HEK293 (cell line): ENCODE results near the gene HOXB8.
A peak's percentile ranks its signal among the peaks of the same experiment; 100 is the strongest.

ENCODE experiments used
- AEBP2 ChIP-seq: fragments of 450-650 bp; formaldehyde crosslinking; IDR thresholded peaks from 2 replicates; pipeline ENCODE4 v1.5.1; 2016; ENCODE audit warnings: missing biosample characterization, missing genetic modification characterization, borderline replicate concordance
- EGR2 ChIP-seq: fragments of 450-650 bp; formaldehyde crosslinking; IDR thresholded peaks from 2 replicates; pipeline ENCODE4 v1.5.1; 2016; ENCODE audit warnings: low read depth, missing biosample characterization, missing genetic modification characterization
- GLIS2 ChIP-seq: fragments of 450-650 bp; formaldehyde crosslinking; IDR thresholded peaks from 2 replicates; pipeline ENCODE4 v1.5.1; 2016; ENCODE audit warnings: missing biosample characterization, missing genetic modification characterization
- KLF9 ChIP-seq: fragments of 450-650 bp; formaldehyde crosslinking; IDR thresholded peaks from 2 replicates; pipeline ENCODE4 v1.5.1; 2016; ENCODE audit warnings: missing biosample characterization, missing genetic modification characterization, low read depth
- MZF1 ChIP-seq: fragments of 450-650 bp; formaldehyde crosslinking; IDR thresholded peaks from 2 replicates; pipeline ENCODE4 v1.5.1; 2017; ENCODE audit warnings: missing biosample characterization, missing genetic modification characterization, borderline replicate concordance
- SCRT1 ChIP-seq: fragments of 450-650 bp; formaldehyde crosslinking; IDR thresholded peaks from 2 replicates; pipeline ENCODE4 v1.5.1; 2016; ENCODE audit warnings: missing biosample characterization, missing genetic modification characterization, borderline replicate concordance
- SCRT2 ChIP-seq: fragments of 450-650 bp; formaldehyde crosslinking; IDR thresholded peaks from 2 replicates; pipeline ENCODE4 v1.5.1; 2016; ENCODE audit warnings: missing biosample characterization, missing genetic modification characterization
- YY2 ChIP-seq: fragments of 450-650 bp; formaldehyde crosslinking; IDR thresholded peaks from 2 replicates; pipeline ENCODE4 v1.5.1; 2016; ENCODE audit warnings: missing biosample characterization, missing genetic modification characterization
- ZBTB1 ChIP-seq: fragments of 450-650 bp; formaldehyde crosslinking; IDR thresholded peaks from 2 replicates; pipeline ENCODE4 v1.5.1; 2016; ENCODE audit warnings: missing biosample characterization, missing genetic modification characterization
- ZBTB6 ChIP-seq: fragments of 450-650 bp; formaldehyde crosslinking; IDR thresholded peaks from 2 replicates; pipeline ENCODE4 v1.5.1; 2017; ENCODE audit warnings: missing biosample characterization, missing genetic modification characterization
- ZBTB7A ChIP-seq: fragments of 450-650 bp; formaldehyde crosslinking; IDR thresholded peaks from 2 replicates; pipeline ENCODE4 v1.5.1; 2016; ENCODE audit warnings: low read depth, missing biosample characterization, missing genetic modification characterization
- ZNF10 ChIP-seq: fragments of 450-650 bp; formaldehyde crosslinking; IDR thresholded peaks from 2 replicates; pipeline ENCODE4 v1.5.1; 2017; ENCODE audit warnings: missing biosample characterization, missing genetic modification characterization
- ZNF132 ChIP-seq: fragments of 450-650 bp; formaldehyde crosslinking; IDR thresholded peaks from 2 replicates; pipeline ENCODE4 v1.5.1; 2017; ENCODE audit warnings: missing biosample characterization, missing genetic modification characterization, borderline replicate concordance
- ZNF133 ChIP-seq: fragments of 450-650 bp; formaldehyde crosslinking; IDR thresholded peaks from 2 replicates; pipeline ENCODE4 v1.5.1; 2016; ENCODE audit warnings: missing biosample characterization, missing genetic modification characterization
- ZNF146 ChIP-seq: fragments of 450-650 bp; formaldehyde crosslinking; IDR thresholded peaks from 2 replicates; pipeline ENCODE4 v1.5.1; 2016; ENCODE audit warnings: missing biosample characterization, missing genetic modification characterization
- ZNF175 ChIP-seq: fragments of 450-650 bp; formaldehyde crosslinking; IDR thresholded peaks from 2 replicates; pipeline ENCODE4 v1.5.1; 2016; ENCODE audit warnings: missing biosample characterization, missing genetic modification characterization
- ZNF211 ChIP-seq: fragments of 450-650 bp; formaldehyde crosslinking; IDR thresholded peaks from 2 replicates; pipeline ENCODE4 v1.5.1; 2016; ENCODE audit warnings: low read depth, missing biosample characterization, missing genetic modification characterization
- ZNF214 ChIP-seq: fragments of 450-650 bp; formaldehyde crosslinking; IDR thresholded peaks from 2 replicates; pipeline ENCODE4 v1.5.1; 2017; ENCODE audit warnings: missing biosample characterization, mild to moderate bottlenecking, missing genetic modification characterization, borderline replicate concordance
- ZNF221 ChIP-seq: fragments of 450-650 bp; formaldehyde crosslinking; IDR thresholded peaks from 2 replicates; pipeline ENCODE4 v1.5.1; 2017; ENCODE audit warnings: missing biosample characterization, missing genetic modification characterization, borderline replicate concordance
- ZNF274 ChIP-seq, 2 experiments: fragments of 200-500 bp in 1 of 2; fragments of 450-650 bp in 1 of 2; sonication (Bioruptor generic) in 1 of 2; formaldehyde crosslinking in 1 of 2; IDR thresholded peaks; 2 replicates each; pipeline versions ENCODE4 v1.5.1 to v1.6.1; 2014 to 2016; ENCODE audit warnings: borderline replicate concordance in 1 of 2, inconsistent platforms in 1 of 2, low read length in 1 of 2, missing biosample characterization in 1 of 2, missing genetic modification characterization in 1 of 2
- ZNF362 ChIP-seq: fragments of 450-650 bp; formaldehyde crosslinking; IDR thresholded peaks from 2 replicates; pipeline ENCODE4 v1.5.1; 2016; ENCODE audit warnings: missing biosample characterization, missing genetic modification characterization
- ZNF366 ChIP-seq: fragments of 450-650 bp; formaldehyde crosslinking; conservative IDR thresholded peaks from 2 replicates; pipeline ENCODE4 v1.5.1; 2016; ENCODE audit warnings: missing biosample characterization, missing genetic modification characterization
- ZNF394 ChIP-seq: fragments of 450-650 bp; formaldehyde crosslinking; IDR thresholded peaks from 2 replicates; pipeline ENCODE4 v1.5.1; 2016; ENCODE audit warnings: missing biosample characterization, missing genetic modification characterization, mild to moderate bottlenecking, moderate library complexity, borderline replicate concordance
- ZNF585B ChIP-seq: fragments of 450-650 bp; formaldehyde crosslinking; IDR thresholded peaks from 2 replicates; pipeline ENCODE4 v1.5.1; 2016; ENCODE audit warnings: missing biosample characterization, missing genetic modification characterization
- ZNF600 ChIP-seq: fragments of 450-650 bp; formaldehyde crosslinking; IDR thresholded peaks from 2 replicates; pipeline ENCODE4 v1.5.1; 2016; ENCODE audit warnings: missing biosample characterization, missing genetic modification characterization
- ZNF654 ChIP-seq: fragments of 450-650 bp; formaldehyde crosslinking; IDR thresholded peaks from 2 replicates; pipeline ENCODE4 v1.5.1; 2016; ENCODE audit warnings: low read depth, missing biosample characterization, missing genetic modification characterization
- ZNF658 ChIP-seq: fragments of 450-650 bp; formaldehyde crosslinking; IDR thresholded peaks from 2 replicates; pipeline ENCODE4; 2016; ENCODE audit warnings: missing biosample characterization, missing genetic modification characterization
- ZNF677 ChIP-seq: fragments of 450-650 bp; IDR thresholded peaks from 2 replicates; pipeline ENCODE4 v1.5.0; 2018; ENCODE audit warnings: missing biosample characterization, mild to moderate bottlenecking, missing genetic modification characterization, moderate library complexity
- ZNF747 ChIP-seq: fragments of 450-650 bp; formaldehyde crosslinking; IDR thresholded peaks from 2 replicates; pipeline ENCODE4 v1.5.1; 2016; ENCODE audit warnings: missing biosample characterization, missing genetic modification characterization
- ZNF777 ChIP-seq: fragments of 450-650 bp; formaldehyde crosslinking; IDR thresholded peaks from 2 replicates; pipeline ENCODE4 v1.5.1; 2017; ENCODE audit warnings: missing biosample characterization, missing genetic modification characterization, borderline replicate concordance
- ZNF785 ChIP-seq: fragments of 450-650 bp; formaldehyde crosslinking; IDR thresholded peaks from 2 replicates; pipeline ENCODE4 v1.5.1; 2016; ENCODE audit warnings: missing biosample characterization, missing genetic modification characterization
- ZSCAN5A ChIP-seq: fragments of 450-650 bp; formaldehyde crosslinking; IDR thresholded peaks from 2 replicates; pipeline ENCODE4 v1.5.1; 2016; ENCODE audit warnings: missing biosample characterization, missing genetic modification characterization

The HOXB8 gene

GRCh38 chr17:48626245-48627117 lies 11.4 kb upstream of the HOXB8 start, which contains the start of gene HOXB9 (continued):
- peak; percentile 82 for TF ChIP-seq ZBTB6
- no peak for TF ChIP-seq ZNF133 (tag by site-specific recombination)
- TF ChIP-seq ZNF366 (tag by site-specific recombination): peak; percentile 93
- TF ChIP-seq ZNF747 (tag by site-specific recombination): no peak
- TF ChIP-seq ZNF146: no peak
- no peak for TF ChIP-seq ZNF214 (tag by site-specific recombination)
- TF ChIP-seq YY2 (tag by site-specific recombination): no peak
- TF ChIP-seq ZNF600 (tag by site-specific recombination): peak; percentile 98
- no peak for TF ChIP-seq AEBP2 (tag by site-specific recombination)
- TF ChIP-seq ZNF585B: no peak
- TF ChIP-seq ZNF221: no peak
- no peak for TF ChIP-seq ZNF777 (tag by site-specific recombination)
- TF ChIP-seq ZSCAN5A: no peak
- TF ChIP-seq MZF1 (tag by site-specific recombination): peak; percentile 52; the same call in 1 of the 2 replicates
- TF ChIP-seq ZBTB1 (tag by site-specific recombination): peak; percentile 94
- TF ChIP-seq KLF9 (tag by site-specific recombination): no peak; the same call in 1 of the 2 replicates
- peak; percentile 61 for TF ChIP-seq ZBTB7A
- TF ChIP-seq ZNF785 (tag by site-specific recombination): 0 out of 2 replicates have a peak, but pooled peaks have one; percentile 44
- TF ChIP-seq GLIS2: peak; percentile 99
- TF ChIP-seq ZNF10 (tag by site-specific recombination): peak; percentile 33; the same call in 1 of the 2 replicates
- no peak for TF ChIP-seq ZNF132 (tag by site-specific recombination)
- no peak for TF ChIP-seq ZNF362 (tag by site-specific recombination)
- no peak for TF ChIP-seq ZNF654 (tag by site-specific recombination)
- TF ChIP-seq SCRT2: 0 out of 2 replicates have a peak, but pooled peaks have one; percentile 26
- TF ChIP-seq ZNF658 (tag by site-specific recombination): no peak
- TF ChIP-seq ZNF394: peak; percentile 77
- peak; percentile 92 for TF ChIP-seq EGR2
- no peak for TF ChIP-seq ZNF211
- TF ChIP-seq ZNF677 (tag by site-specific recombination): no peak
- TF ChIP-seq ZNF274 (IDR thresholded peaks at IDR 0.05; ENCODE audit: low read length): no peak
- no peak for TF ChIP-seq ZNF274 (tag by site-specific recombination; IDR thresholded peaks at IDR 0.05; ENCODE audit: borderline replicate concordance)
- TF ChIP-seq ZNF175 (tag by site-specific recombination): no peak
- TF ChIP-seq SCRT1 (tag by site-specific recombination): no peak
